K562 (cell line): ENCODE results near the gene LMBR1L. TPM values are rescaled to one million over a fixed set of nuclear protein-coding genes. Genes with fewer than 3 reads are reported as not detected.

ENCODE experiments used
- BHLHE40 ChIP-seq: IDR thresholded peaks from 2 replicates; pipeline ENCODE4 v1.6.1; 2011; ENCODE audit warnings: low read length, improper control_type of control experiment
- BMI1 ChIP-seq: fragments of 150-350 bp; IDR thresholded peaks from 2 replicates; pipeline ENCODE4 v1.6.1; 2014; ENCODE audit warnings: low read length
- CBFB ChIP-seq: sonication (generic); formaldehyde crosslinking; IDR thresholded peaks from 2 replicates; pipeline ENCODE4 v1.4.0; 2020; ENCODE audit warnings: mild to moderate bottlenecking, missing genetic modification reagents
- DIDO1 ChIP-seq: fragments of 450-650 bp; IDR thresholded peaks from 2 replicates; pipeline ENCODE4 v1.6.1; 2016; ENCODE audit warnings: low read depth, missing biosample characterization, missing genetic modification characterization
- EHMT2 ChIP-seq: fragments of 450-650 bp; IDR thresholded peaks from 2 replicates; pipeline ENCODE4 v1.6.1; 2018; ENCODE audit warnings: antibody characterized with exemption
- ELF4 ChIP-seq: fragments of 450-650 bp; formaldehyde crosslinking; IDR thresholded peaks from 2 replicates; pipeline ENCODE4 v1.4.0; 2022; ENCODE audit warnings: missing genetic modification characterization
- ETV6 ChIP-seq, 3 experiments: fragments of 150-350 bp in 1 of 3; sonication (generic) in 1 of 3; formaldehyde crosslinking in 1 of 3; IDR thresholded peaks; 2 replicates each; pipeline versions ENCODE4 v1.6.1 to v1.8.0; 2014 to 2022; ENCODE audit warnings: borderline replicate concordance in 2 of 3, low read depth in 2 of 3, antibody characterized with exemption in 1 of 3, low read length in 1 of 3, mild to moderate bottlenecking in 1 of 3, missing genetic modification reagents in 1 of 3
- GABPA ChIP-seq: fragments of 200-800 bp; sonication (Bioruptor generic); conservative IDR thresholded peaks from 2 replicates; pipeline ENCODE4 v1.6.1; 2016; ENCODE audit warnings: low read depth, missing genetic modification characterization, missing compliant biosample characterization
- GTF2A2 ChIP-seq: IDR thresholded peaks from 2 replicates; pipeline ENCODE4 v1.6.1; 2016; ENCODE audit warnings: mild to moderate bottlenecking, missing genetic modification characterization, missing compliant biosample characterization
- HDGF ChIP-seq: fragments of 450-650 bp; IDR thresholded peaks from 2 replicates; pipeline ENCODE4 v1.6.1; 2016
- MIER1 ChIP-seq: fragments of 450-650 bp; IDR thresholded peaks from 2 replicates; pipeline ENCODE4 v1.6.1; 2016; ENCODE audit warnings: antibody characterized with exemption, mild to moderate bottlenecking, low read depth
- NBN ChIP-seq: fragments of 450-650 bp; IDR thresholded peaks from 2 replicates; pipeline ENCODE4 v1.6.1; 2016; ENCODE audit warnings: low read depth, mild to moderate bottlenecking
- NFIC ChIP-seq: fragments of 450-650 bp; IDR thresholded peaks from 2 replicates; pipeline ENCODE4 v1.6.1; 2017; ENCODE audit warnings: mild to moderate bottlenecking, inconsistent platforms
- NR2C2 ChIP-seq, 2 experiments: fragments of 200-800 bp in 1 of 2; sonication (Bioruptor generic) in 1 of 2; sonication (generic) in 1 of 2; formaldehyde crosslinking in 1 of 2; IDR thresholded peaks; 2 replicates each; pipeline versions ENCODE4 v1.6.1 to v1.8.0; 2016 to 2022; ENCODE audit warnings: mild to moderate bottlenecking in 1 of 2, missing compliant biosample characterization in 1 of 2, missing genetic modification characterization in 1 of 2, missing genetic modification reagents in 1 of 2
- OTX1 ChIP-seq: fragments of 450-650 bp; formaldehyde crosslinking; IDR thresholded peaks from 2 replicates; pipeline ENCODE4 v1.4.0; 2022; ENCODE audit warnings: mild to moderate bottlenecking
- PHF8 ChIP-seq: fragments of 200-600 bp; sonication (generic); IDR thresholded peaks from 2 replicates; pipeline ENCODE4 v1.6.1; 2012; ENCODE audit warnings: mixed run types, mild to moderate bottlenecking, inconsistent platforms, low read length, moderate library complexity, borderline replicate concordance
- SAFB2 ChIP-seq: fragments of 200-400 bp; formaldehyde crosslinking; IDR thresholded peaks from 2 replicates; pipeline ENCODE4 v1.6.1; 2018; ENCODE audit warnings: borderline replicate concordance, low read length, low read depth, moderate library complexity; ENCODE audit not compliant: severe bottlenecking
- SMARCC2 ChIP-seq: fragments of 450-650 bp; IDR thresholded peaks from 2 replicates; pipeline ENCODE4 v1.6.1; 2017; ENCODE audit warnings: antibody characterized with exemption, moderate library complexity, mild to moderate bottlenecking, low read depth
- TAF1 ChIP-seq: IDR thresholded peaks from 2 replicates; pipeline ENCODE4 v1.6.1; 2011; ENCODE audit warnings: mild to moderate bottlenecking, low read length, moderate library complexity; ENCODE audit not compliant: insufficient read depth, control insufficient read depth, severe bottlenecking; ENCODE audit errors: extremely low read depth
- XRCC3 ChIP-seq: fragments of 450-650 bp; IDR thresholded peaks from 2 replicates; pipeline ENCODE4 v1.6.1; 2017; ENCODE audit warnings: mild to moderate bottlenecking, moderate library complexity
- polyA plus RNA-seq, 8 experiments: library from polyadenylated mRNA; depleted of rRNA in 4 of 8; stranded (reverse) in 5 of 8; unstranded in 3 of 8; fragments of >200 nt; fragmentation: Nextera tagmentation in 2 of 8; fragmentation: Illumina TruSeq in 1 of 8; extraction: Ambion mirVana in 2 of 8; extraction: Trizol in 1 of 8; gene quantifications; 2 replicates each; pipeline versions ENCODE4 v1.2.1 to v1.2.3, GENCODE V29; 2011 to 2014; ENCODE audit warnings: inconsistent platforms in 1 of 8, missing spikeins in 1 of 8
- total RNA-seq, 7 experiments: library from RNA; depleted of rRNA in 6 of 7; stranded (reverse); fragments of >200 nt in 6 of 7; fragmentation: Illumina TruSeq in 2 of 7; extraction: Trizol in 2 of 7; gene quantifications; 2 replicates each; pipeline versions ENCODE4 v1.2.1 to v1.2.3, GENCODE V29; 2011 to 2021; ENCODE audit warnings: low replicate concordance in 1 of 7
- TF ChIP-seq, protein P1 (sequence below): sonication (generic); formaldehyde crosslinking; IDR thresholded peaks from 2 replicates; pipeline ENCODE4 v1.8.0; 2022; ENCODE audit warnings: mild to moderate bottlenecking, missing genetic modification reagents, borderline replicate concordance
- TF ChIP-seq, protein P2 (sequence below): fragments of 450-650 bp; IDR thresholded peaks from 2 replicates; pipeline ENCODE4 v1.6.1; 2016; ENCODE audit warnings: low read depth, mild to moderate bottlenecking, moderate library complexity
- TF ChIP-seq, protein P3 (sequence below): fragments of 450-650 bp; IDR thresholded peaks from 2 replicates; pipeline ENCODE4 v1.6.1; 2016; ENCODE audit warnings: missing biosample characterization, missing genetic modification characterization
- TF ChIP-seq, protein P4 (sequence below): sonication (generic); IDR thresholded peaks from 2 replicates; pipeline ENCODE4 v1.6.1; 2016

LMBR1L gene
- total and polyA plus RNA-seq, 9 of the 15 experiments (the other 6 are each of a cell fraction or from before 2014, with no cell fraction given): 2.5 to 57.0 (median 31.1) TPM

DNA sequence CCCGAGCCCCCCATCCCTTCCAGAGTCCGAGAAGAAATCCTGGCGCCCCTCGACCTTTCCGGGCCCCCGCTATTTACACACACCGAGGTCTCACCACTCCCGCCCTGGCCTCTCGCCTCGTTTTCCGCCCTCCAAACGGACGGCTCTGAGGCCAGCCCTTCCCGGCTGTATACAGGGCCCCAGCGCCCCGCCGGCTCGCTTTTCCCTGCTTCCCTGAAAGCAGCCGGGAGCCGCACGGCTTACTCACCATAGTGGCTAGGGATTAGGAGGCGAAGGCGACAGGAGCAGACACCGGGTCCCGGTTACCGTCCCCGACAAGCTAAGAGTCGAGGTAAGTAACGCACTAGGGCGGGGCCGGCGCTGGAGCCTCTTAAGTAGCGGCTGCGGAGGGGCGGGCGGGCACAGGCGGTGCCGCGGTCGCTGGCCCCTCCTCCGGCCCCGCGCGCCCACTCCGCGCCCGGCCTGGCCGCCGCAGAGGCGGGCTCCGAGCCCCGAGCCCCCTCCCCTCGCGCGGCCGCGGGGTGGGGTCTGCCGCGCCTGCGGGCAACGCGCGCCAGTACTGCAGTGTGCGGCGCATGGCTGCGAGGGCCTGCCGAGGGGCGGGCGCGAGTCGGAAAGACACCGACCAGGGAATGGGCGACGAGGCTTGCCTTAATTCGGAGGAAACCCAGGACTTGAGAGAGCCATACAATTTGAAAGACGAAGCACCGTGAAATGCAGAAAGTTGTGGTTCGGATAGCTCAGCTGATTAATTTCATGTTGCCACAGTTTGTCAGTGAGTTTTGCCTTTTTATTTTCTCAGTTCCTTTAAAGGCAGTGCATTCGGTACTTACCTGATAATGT lies 20.6 kb upstream of the LMBR1L start, which contains the start of gene TUBA1B (continued):
- TF ChIP-seq, protein P1, sequence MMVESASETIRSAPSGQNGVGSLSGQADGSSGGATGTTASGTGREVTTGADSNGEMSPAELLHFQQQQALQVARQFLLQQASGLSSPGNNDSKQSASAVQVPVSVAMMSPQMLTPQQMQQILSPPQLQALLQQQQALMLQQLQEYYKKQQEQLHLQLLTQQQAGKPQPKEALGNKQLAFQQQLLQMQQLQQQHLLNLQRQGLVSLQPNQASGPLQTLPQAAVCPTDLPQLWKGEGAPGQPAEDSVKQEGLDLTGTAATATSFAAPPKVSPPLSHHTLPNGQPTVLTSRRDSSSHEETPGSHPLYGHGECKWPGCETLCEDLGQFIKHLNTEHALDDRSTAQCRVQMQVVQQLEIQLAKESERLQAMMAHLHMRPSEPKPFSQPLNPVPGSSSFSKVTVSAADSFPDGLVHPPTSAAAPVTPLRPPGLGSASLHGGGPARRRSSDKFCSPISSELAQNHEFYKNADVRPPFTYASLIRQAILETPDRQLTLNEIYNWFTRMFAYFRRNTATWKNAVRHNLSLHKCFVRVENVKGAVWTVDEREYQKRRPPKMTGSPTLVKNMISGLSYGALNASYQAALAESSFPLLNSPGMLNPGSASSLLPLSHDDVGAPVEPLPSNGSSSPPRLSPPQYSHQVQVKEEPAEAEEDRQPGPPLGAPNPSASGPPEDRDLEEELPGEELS: no peak
- TF ChIP-seq GABPA (no peak), SMARCC2 (no peak), OTX1 (peak; percentile 54; the same call in 1 of the 2 replicates), PHF8 (peak; percentile 92), BHLHE40 (peak; percentile 20; the same call in 1 of the 2 replicates), TAF1 (peak; percentile 94), SAFB2 (no peak), DIDO1 (tag) (no peak), NBN (peak; percentile 45), ETV6 (IDR thresholded peaks at IDR 0.05; ENCODE audit: borderline replicate concordance in 1 of 2, low read depth in 2 of 2, low read length in 1 of 2) (no peak), ETV6 (CRISPR knock-in tag; IDR thresholded peaks at IDR 0.05; ENCODE audit: borderline replicate concordance) (no peak), NFIC (peak; percentile 76), GTF2A2 (tag) (peak; percentile 95), NR2C2 (CRISPR knock-in tag; IDR thresholded peaks at IDR 0.05) (no peak), NR2C2 (tag; IDR thresholded peaks at IDR 0.05) (no peak), MIER1 (no peak), HDGF (no peak), EHMT2 (no peak), BMI1 (no peak), CBFB (CRISPR knock-in tag) (no peak), XRCC3 (no peak), ELF4 (no peak)
- TF ChIP-seq, protein P2, sequence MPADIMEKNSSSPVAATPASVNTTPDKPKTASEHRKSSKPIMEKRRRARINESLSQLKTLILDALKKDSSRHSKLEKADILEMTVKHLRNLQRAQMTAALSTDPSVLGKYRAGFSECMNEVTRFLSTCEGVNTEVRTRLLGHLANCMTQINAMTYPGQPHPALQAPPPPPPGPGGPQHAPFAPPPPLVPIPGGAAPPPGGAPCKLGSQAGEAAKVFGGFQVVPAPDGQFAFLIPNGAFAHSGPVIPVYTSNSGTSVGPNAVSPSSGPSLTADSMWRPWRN: no peak
- TF ChIP-seq, protein P3, sequence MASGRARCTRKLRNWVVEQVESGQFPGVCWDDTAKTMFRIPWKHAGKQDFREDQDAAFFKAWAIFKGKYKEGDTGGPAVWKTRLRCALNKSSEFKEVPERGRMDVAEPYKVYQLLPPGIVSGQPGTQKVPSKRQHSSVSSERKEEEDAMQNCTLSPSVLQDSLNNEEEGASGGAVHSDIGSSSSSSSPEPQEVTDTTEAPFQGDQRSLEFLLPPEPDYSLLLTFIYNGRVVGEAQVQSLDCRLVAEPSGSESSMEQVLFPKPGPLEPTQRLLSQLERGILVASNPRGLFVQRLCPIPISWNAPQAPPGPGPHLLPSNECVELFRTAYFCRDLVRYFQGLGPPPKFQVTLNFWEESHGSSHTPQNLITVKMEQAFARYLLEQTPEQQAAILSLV: no peak
- TF ChIP-seq, protein P4, sequence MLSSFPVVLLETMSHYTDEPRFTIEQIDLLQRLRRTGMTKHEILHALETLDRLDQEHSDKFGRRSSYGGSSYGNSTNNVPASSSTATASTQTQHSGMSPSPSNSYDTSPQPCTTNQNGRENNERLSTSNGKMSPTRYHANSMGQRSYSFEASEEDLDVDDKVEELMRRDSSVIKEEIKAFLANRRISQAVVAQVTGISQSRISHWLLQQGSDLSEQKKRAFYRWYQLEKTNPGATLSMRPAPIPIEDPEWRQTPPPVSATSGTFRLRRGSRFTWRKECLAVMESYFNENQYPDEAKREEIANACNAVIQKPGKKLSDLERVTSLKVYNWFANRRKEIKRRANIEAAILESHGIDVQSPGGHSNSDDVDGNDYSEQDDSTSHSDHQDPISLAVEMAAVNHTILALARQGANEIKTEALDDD: no peak
